NCI-H2196 treated with DMSO at 0.1 percent for 48 hours (cell line): ENCODE data around the gene CELF2.

Source experiments
- DNase-seq: peaks from one replicate; lab custom pipeline; 2025; ENCODE audit not compliant: unreplicated experiment; lab: John Stamatoyannopoulos, UW

Gene CELF2

DNA sequence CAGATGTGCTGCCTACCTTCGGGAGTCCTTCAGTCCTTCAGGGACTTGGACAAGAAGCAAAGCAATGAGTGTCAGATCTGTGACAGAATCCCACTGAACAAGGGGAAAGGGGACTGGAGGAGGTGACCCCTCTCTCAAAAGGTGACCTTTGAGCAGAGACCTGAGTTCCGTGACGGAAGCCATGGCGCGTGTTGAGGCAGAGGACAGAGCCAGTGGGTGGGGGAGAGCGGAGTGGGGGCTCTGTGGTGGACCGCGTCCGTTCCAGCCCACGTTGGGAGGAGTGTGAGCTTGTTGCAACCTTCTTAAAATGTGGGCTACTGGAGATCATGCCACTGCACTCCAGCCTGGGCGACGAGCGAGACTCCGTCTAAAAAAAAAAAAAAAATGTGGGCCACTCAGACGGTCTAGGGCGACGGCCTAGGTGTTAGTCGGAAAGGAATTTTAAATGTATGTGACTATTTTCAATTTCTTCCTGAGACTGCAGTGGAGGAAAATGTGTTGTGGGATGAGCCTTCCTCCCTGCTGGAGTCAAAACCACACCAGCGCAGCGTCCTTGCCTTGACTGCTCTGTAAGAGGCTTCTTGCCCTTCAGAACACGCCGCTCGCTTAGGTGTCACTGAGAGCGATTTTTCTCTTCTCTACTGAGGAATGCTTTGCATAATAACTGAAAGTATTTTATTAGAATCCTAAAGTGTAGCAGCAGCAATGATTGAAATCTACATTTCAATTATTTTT is 272.7 kb downstream of the CELF2 start:
- DNase-seq = no peak

DNA sequence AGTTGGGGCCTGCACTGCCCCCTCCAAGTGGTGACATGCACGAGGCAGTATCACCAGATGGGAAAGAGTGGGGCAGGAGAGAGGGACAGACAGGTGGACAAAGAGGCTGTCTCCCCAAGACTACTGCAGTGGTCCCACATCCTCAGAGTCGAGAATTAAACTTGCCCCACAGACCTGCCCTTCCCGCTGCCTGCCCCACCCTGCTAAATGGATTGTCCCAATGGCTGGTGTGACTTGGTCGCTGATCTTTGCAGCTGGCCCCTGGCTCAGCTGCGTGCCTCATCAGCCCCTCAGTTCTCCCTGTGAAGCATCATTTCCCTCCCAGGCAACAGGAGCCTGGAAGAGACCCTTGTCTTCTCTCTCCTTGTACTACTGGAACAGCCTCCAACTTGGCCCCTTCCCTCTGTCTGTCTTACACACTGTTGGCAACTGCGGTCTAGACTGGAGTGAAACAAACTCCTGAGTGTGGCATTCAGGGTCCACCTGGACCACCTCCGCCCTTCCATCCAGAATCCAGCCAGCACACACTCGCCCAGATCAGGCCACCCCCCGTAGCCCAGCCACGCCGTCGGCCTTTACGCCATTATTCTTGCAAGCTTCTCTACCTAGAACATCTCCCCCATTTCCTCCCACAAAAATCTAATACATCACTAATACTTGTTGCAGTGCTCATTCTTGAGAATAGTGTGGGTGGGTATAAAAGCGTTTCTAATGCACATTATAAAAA is 275.1 kb downstream of the CELF2 start:
- DNase-seq = no peak

DNA sequence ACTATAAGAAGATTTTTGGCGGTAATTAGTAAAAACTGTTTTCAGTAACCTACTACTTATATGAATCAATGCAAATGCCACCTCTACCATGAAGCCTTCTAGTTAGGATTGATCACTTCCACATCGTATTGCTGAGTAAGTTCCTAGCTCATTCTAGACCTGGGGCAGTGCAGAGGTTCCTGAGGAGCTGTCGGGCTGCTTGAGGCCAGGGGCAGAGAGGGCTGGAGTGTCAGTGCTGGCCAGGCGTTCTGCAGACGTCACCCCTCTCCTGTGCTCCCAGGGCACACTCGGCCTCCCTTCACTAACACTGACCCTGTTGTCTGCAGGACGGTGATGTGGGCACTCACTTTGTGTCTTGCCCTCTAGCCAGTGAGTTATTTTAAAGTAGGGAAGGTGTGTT is 275.7 kb downstream of the CELF2 start:
- no peak for DNase-seq

DNA sequence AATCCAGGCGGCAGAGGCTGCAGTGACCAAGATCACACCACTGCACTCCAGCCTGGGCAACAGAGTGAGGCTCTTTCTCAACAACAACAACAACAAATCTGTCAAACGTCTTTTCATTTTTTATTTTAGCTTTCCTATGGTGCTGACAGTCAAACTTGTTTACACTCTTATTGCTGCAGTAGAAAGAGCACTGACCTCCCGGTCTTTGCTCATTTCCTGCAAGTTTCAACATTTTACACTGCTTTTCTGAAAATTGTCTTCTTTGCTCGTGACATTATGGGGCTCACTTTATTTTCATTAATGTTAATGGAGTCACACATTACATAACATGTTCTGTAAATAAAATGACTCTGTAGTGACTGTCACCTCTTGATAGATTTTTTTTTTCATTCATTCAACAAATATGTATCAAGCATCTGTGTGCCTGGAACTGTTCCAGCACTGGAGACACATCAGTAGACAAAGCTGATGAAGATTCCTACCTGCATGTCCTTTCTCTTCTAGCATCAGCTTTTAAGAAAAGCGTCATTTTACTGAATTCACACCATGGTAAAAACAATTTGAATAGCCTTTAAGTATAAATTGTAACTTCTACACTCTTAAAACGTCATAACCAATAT is 277.3 kb downstream of the CELF2 start:
- no peak for DNase-seq

DNA sequence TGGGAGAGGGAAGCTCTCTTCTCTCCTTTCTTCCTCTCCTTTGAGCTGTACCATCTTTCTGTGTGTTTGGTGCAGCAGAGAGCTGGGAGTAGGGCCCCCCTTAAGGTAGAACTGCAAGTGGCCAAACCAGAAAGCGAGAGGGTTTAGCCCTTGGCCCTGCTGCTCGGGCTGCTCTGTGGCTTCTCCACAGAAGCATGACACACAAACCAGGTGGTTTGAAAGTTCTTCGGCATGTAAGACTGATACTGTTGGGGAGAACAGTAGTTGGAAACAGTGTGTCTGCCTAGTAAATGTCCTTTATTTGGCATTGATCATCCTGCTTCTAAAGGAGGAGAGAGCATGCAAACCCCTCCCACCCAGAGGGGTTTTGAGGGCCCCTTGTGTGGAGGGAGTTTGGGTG is 277.8 kb downstream of the CELF2 start:
- DNase-seq = no peak

DNA sequence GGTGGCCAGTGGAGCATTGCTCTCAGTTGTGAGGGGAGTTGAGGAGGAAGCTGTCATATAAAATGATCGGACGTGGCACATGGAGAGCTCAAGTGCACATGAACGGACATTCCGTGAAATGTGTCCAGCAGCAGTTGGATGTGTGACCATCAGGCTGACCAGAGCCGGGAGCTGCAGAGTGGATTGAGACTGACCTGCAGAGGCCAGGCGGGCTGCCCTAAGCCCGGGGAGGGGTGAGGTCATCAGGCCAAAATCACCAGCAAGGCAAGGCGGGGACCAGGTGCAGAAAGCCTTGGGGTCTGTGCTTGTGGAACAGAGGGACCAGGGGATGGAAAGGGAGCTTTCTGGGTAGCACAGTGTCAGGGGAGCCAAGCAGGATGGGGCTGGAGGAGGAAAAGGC is 279.5 kb downstream of the CELF2 start:
- no peak for DNase-seq

DNA sequence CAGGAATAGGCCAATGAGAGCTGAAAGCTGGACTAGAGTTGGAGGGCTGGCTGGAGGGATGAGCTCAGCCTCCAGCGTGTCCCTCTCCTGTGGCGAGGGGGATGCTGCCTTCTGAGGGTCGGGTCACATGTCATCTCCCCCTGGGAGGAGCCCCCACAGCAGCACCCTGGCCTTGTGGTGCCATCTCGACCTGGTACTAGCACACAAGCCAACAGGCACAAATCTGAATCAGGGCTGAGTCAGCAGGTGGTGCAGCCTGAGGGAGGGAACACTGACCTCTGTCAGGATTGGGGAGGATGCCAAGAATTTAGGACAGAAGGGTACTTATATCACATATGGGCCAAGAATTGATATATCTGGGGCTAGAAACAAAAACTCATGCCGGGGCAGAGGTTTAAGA is 280.4 kb downstream of the CELF2 start:
- DNase-seq = no peak

DNA sequence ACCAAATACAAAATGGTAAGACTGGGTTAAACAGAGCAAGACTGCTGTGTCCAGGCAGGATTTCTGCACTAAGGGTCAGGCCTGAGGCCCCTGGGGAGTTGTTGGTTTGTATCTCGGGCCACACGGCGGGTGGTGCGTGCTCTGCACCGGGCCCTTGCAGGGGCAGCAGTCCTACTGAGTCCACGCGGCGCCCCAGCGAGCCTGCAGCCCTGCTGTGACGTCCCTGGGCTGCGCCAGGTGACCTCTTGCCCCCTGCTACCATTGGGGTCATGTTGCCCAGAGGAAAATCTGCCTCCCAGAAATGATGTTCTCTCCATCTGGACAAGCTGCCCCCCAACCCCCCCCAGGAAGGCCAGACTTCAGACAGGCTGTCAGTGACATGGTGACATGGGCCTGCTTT is 281.5 kb downstream of the CELF2 start:
- no peak for DNase-seq

DNA sequence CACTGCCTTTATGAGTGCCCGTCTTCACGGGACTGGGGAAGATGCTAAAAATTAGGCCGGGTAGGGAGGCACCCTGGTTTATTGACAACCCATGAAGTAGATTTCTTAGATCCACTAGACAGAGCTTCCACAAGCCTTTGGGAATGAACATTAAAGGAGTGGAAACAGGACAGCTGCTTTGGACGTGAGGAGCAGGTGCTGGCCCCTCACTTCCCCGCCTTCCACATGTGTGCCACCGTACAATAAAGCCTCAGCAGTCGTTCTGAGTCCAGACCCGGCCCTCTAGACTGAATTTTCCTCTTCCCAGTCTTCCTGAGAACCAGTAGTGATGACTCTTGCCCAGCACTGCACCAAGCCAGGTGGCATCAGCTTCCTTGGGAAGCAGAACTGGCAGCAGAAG is 282.4 kb downstream of the CELF2 start:
- DNase-seq = no peak

DNA sequence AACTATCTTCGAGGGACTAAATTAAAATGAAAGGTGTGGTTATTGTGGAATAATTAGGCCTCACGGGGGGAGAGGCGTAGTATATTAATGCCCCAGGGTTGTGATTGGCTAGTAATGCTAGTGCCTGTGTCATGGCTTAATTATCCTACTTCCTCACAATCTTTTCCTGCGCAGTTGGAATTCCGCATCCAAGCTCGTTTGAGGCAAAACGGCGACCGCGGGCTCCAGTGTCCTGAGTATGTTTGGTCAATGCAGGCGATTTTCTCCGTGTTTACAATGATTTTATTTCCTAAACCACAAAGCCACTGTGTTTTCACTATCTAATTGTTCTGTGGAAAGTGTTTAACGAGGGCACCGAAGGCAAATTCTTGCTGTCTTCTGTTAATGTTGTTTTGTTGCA is 282.9 kb downstream of the CELF2 start:
- no peak for DNase-seq

DNA sequence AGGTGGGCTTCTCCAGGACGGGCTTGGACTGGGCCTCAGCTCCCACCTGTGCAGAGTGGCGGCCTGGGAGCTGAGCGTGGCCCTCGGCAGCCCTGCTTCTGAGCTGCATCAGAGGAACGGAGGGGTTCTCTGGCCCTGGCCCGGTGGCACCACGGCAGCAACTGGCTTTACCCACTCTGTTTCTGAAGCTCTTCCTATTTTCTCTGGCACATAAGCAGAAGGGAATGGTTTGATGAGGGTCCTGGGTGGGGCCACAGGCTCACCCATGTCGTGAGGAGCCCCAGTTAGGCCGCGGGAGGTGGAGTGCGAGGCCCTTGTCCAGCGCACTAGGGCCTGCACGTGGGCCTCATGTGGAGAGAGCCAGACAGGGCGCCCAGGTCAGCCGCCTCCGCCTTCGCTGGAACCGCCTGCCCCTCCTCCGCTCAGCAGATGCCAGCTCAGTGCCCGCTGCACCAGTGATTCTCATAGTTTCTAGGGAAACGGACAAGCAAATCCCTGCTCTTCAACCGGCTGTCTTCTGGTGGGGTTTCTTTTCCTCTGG is 284.0 kb downstream of the CELF2 start:
- no peak for DNase-seq

DNA sequence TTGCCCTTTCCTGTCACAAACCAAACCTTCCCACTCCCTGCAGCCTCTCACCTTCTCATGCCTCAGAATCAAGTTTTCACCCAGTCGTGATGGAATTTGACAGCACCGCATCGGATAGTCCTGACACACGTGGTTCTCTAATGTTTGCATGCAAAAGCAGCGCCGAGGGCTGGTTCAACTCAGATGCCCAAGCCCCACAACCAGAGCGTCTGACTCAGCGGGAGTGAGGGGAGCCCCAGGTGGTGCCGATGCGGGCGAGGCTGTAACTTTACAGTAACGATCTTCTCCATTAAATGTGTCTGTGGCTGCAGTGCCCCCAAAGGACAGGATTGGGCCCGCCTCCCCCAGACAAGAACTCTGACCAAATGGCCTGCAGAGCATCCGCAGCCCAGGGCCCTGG is 284.5 kb downstream of the CELF2 start:
- DNase-seq = no peak

DNA sequence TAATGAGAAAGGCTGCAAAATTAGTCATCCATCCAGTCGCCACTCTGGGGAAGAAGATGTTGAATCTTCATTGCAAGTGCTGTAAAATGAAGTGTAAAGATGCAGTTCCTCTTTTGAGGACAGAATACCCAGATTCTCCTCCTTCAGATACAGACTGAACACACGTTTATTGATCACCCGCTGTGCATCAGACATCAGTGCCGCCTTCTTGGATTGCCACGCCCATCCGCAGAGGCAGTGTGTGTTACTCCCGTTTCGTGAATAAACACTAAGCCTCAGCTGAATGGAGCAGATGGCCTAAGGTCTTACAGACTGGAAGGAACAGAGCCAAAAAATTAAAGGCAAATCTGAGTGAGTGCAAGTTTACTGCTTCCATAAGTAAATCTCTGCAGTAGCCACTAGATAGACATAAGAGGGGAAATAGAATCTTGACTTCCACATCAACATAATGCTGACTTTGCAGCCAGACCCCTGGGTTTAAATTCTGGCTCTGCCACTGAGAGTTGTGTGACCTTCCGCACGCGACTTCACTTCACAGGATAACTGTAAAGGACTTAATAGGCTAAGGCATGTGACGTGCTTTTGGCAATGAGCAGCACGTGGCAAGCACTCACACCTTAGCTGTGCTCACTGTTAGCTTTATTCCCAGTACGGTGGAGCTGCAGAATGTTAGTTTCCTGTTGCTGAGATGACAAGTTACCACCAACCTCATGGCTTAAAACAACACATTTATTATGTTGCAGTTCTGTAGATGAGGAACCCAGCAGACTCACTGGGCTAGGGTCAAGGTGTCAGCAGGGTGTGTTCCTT is 285.9 kb downstream of the CELF2 start:
- no peak for DNase-seq

DNA sequence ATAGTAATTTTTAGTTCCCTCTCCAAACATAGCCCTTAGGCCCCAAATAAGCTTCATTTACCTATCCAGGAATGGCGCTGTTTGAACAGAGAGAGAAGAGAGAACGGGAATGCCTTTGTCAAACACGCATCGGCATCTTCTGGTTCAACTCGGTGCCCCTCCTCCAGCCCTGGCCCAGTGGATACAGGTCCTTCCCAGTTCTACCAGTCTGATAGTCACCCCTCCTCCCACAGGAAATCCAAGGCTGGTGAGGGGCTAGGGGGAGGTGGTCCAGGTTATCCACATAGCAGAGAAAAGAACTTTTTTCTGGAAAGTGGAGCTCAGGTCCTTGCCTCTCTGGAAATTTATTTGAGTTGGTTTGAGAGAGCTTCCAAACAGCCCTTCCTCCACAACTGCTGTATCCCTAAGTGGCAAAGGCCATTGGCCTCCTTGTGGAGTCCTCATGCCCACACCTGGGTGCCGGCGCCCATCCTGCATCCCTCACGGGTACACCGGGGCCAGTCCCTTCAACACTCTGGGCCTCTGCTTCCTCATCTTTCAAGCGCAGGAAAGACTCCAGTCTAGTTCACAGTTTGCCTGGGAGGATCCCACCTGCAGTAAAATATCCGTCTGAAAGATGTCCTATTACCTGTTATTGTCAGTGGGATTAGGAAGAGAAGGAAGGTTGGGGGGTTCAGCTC is 287.4 kb downstream of the CELF2 start:
- DNase-seq = no peak

DNA sequence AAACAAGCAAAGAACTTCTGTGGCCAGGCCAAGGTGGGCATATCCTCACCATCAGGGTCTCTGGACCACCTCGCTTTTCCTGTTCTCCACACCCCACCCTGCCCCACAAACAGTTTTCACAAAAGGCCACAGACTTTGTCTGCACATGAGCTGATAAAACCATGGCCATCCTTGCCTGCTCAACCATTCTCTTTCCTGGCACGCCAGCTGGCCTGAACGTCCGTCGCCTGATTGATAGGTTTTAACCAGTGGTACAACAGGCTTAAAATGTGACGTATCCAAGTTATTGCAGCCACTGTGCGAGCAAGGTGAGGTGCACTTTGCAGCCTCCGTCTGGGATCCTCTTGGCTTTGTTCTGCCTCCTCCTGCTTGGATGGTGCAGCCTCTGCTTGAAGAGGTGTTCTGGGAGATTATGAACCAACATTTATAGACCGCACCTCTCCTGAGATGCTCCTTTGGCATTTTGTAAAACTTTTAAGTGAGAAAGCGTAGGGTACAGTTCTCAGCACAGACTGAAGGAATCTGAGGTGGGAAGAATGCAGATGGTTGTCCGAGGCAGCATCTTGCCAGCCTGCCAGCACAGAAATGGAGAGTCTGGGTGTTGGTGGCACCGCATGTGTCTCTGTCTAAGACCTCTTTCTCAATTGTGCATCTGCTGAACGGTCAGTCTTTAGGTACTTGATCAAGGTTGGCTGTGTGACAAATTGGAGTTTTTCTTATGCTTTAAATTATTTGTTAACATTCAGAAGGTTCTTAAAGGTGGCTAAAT is 288.3 kb downstream of the CELF2 start:
- no peak for DNase-seq

DNA sequence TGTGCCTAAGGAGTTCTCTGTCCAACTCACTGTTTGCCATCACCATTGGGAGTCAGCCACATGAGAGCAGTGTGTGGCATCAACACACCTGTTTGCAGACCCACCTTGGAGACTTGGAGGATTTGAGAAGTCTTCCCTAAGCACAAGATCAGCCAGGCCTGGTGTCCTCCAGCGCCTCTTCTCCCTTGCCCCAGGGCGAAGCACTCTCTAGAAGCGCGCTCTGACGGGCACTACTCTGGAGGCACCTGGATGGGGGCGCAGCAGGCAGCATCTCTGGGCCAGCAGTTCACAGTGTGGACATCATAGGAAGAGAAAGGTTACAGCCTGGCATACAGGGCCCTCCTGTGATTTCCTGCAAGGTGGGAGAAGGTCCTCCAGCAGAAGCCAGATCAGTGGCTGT is 289.3 kb downstream of the CELF2 start:
- no peak for DNase-seq

DNA sequence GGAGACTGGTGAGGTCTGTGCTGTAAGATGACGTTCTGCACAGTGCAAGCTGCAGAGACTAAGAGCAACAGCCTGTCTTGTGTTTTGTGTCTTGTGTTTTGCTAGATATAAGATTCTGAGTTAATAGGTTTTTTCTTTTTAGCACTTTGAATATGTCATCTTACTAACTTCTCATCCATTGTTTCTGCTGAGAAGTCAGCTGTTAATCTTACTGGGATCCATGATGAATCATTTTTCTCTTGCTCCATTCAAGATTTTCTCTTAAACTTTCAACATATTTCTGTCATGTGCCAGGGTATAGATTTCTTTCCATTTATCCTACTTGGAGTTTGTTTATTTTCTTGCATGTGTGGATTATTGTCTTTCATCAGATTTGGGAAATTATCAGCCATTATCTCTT is 290.3 kb downstream of the CELF2 start:
- DNase-seq = no peak

DNA sequence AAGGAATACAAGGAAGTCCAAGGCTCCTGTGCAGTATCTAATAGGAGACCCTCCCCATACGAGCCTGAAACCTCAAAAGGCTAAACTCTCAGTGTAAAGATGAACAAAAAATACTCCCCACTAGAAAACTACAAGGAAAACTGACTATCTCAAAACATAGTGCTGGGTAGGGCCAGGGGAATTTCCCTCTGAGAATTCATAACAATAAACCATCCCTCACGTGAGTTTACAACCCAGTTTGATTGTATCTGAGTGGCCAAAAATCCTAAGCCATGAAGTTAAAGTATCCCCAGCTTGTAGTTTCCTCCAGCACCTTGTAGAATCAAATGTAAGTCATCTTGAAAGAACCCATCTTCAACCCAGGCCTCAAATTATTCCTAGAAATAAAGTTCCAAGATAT is 293.4 kb downstream of the CELF2 start:
- DNase-seq = no peak

DNA sequence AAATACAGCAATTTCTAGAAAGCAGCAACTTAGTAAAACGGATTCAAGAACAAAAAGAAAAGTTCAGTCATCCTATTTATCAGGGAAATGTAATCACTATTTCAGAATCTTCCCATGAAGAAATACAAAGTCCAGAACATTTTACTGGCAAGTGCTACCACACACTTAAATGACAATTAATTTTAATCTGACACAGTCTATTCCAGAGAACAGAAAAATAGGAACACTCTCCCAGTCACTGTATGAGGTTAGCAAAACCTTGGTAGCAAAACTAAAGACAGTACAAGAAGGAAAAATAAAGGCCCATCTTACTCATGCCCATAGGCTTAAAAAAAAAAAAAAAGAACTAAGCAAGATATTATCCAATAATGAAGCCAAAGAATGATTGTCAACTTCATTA is 295.8 kb downstream of the CELF2 start:
- no peak for DNase-seq
